WTC11 (cell line): ENCODE results near the gene SECTM1.

Experiments
- JUN ChIP-seq: sonication (generic); formaldehyde crosslinking; IDR thresholded peaks from 2 replicates; pipeline ENCODE4 v1.8.0; 2023; ENCODE audit warnings: mild to moderate bottlenecking, missing genetic modification reagents
- TF ChIP-seq, protein P1 (sequence below): fragments of 200-600 bp; IDR thresholded peaks from 2 replicates; pipeline ENCODE4 v1.8.0; 2022; ENCODE audit warnings: antibody characterized with exemption

DNA sequence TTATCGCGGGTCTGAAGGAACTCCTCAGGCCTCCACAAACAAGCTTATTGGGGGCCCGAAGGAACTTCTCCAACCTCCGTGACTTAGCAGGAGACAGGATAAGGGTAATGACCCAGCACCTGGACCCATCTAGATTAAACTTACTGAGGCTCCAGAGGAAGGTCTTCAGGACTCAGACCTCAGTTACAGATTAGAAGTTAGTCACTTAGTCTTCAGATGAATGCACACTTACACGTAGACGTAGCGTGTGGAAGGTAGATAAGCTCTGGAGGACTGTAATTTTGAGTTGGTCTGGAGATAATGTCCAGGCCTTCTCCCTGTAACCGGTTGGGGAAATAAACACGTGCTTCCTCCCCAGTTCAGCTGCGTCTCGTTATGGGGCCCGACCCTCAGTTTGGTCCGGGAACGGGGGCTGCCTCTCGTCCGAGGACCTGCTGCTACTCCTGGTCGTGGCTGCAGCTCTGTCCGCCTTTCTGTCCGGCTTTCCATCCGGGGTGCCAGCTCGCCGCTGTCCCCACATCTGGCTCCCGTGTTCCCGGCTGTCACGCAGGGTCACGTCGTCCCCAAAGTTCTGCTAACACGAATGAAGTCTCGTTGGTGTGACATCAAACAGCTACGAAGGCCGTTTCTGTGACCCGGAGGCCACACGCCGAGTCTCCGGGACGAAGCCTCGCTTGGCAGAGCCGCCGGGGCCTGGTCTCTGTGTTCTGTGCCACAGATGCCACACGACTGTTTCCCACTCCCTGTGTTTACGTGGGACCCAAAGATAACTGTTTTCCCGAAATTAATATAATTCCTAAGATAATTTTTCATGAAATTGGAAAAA is 11.8 kb upstream of the SECTM1 start:
- TF ChIP-seq, protein P1, sequence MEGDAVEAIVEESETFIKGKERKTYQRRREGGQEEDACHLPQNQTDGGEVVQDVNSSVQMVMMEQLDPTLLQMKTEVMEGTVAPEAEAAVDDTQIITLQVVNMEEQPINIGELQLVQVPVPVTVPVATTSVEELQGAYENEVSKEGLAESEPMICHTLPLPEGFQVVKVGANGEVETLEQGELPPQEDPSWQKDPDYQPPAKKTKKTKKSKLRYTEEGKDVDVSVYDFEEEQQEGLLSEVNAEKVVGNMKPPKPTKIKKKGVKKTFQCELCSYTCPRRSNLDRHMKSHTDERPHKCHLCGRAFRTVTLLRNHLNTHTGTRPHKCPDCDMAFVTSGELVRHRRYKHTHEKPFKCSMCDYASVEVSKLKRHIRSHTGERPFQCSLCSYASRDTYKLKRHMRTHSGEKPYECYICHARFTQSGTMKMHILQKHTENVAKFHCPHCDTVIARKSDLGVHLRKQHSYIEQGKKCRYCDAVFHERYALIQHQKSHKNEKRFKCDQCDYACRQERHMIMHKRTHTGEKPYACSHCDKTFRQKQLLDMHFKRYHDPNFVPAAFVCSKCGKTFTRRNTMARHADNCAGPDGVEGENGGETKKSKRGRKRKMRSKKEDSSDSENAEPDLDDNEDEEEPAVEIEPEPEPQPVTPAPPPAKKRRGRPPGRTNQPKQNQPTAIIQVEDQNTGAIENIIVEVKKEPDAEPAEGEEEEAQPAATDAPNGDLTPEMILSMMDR: no peak
- no peak for TF ChIP-seq JUN (CRISPR knock-in tag)
